ENCODE results near the gene TMEM238.

DNA sequence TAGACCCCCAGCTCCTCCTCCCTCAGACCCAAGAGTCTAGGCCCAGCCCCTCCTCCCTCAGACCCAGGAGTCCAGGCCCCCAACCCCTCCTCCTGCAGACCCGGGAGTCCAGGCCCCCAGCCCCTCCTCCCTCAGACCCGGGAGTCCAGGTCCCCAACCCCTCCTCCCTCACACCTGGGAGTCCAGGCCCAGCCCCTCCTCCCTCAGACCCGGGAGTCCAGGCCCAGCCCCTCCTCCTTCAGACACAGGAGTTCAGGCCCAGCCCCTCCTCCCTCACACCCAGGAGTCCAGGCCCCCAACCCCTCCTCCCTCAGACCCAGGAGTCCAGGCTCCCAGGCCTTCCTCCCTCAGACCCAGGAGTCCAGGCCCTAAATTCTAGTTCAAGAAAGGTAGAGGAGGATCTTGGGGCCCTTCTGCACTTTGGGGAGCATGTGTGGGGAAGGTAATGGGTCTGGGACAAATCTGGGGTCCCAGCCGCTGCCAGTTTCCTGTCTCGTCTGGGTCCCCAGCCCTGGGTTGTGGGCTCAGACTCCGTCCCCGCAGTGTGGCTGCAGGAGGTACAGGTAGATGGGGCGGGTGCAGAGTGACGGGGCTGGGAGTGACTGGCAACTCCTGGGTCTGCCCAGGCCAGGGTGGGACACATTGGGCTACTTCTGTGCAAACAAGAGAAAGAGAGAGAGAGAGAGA, 10.6 kb downstream of the TMEM238 start:
- TF ChIP-seq, protein P1, sequence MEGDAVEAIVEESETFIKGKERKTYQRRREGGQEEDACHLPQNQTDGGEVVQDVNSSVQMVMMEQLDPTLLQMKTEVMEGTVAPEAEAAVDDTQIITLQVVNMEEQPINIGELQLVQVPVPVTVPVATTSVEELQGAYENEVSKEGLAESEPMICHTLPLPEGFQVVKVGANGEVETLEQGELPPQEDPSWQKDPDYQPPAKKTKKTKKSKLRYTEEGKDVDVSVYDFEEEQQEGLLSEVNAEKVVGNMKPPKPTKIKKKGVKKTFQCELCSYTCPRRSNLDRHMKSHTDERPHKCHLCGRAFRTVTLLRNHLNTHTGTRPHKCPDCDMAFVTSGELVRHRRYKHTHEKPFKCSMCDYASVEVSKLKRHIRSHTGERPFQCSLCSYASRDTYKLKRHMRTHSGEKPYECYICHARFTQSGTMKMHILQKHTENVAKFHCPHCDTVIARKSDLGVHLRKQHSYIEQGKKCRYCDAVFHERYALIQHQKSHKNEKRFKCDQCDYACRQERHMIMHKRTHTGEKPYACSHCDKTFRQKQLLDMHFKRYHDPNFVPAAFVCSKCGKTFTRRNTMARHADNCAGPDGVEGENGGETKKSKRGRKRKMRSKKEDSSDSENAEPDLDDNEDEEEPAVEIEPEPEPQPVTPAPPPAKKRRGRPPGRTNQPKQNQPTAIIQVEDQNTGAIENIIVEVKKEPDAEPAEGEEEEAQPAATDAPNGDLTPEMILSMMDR (IDR thresholded peaks at IDR 0.05 in 8 of 11, conservative IDR thresholded peaks at IDR 0.05 in 3 of 11): no peak
- no peak for TF ChIP-seq POLR2A (IDR thresholded peaks at IDR 0.05)

Measured in spleen (tissue), 7 donors.